ENCODE measurements around the gene FAM78B. TPM values are rescaled to one million over a fixed set of nuclear protein-coding genes. Genes with fewer than 3 reads are reported as not detected.

The FAM78B gene, protein sequence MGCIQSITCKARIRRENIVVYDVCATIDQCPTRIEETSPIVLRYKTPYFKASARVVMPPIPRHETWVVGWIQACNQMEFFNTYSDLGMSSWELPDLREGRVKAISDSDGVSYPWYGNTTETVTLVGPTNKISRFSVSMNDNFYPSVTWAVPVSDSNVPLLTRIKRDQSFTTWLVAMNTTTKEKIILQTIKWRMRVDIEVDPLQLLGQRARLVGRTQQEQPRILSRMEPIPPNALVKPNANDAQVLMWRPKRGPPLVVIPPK
- 0.15 and 0.17 TPM in 2 replicates for total RNA-seq

GRCh38 chr1:166166698-166167571 lies at the start of gene FAM78B:
Gene FAM78B, minus strand, starts transcription at chr1:166167001. Its CDS starts 753 bp downstream, at chr1:166166248.

